ENCODE data around the gene ADCYAP1R1. TPM values are rescaled to one million over a fixed set of nuclear protein-coding genes. Genes with fewer than 3 reads are reported as not detected.

ADCYAP1R1 gene
- total RNA-seq, 1 donor from 2014 or later, result not detected

DNA sequence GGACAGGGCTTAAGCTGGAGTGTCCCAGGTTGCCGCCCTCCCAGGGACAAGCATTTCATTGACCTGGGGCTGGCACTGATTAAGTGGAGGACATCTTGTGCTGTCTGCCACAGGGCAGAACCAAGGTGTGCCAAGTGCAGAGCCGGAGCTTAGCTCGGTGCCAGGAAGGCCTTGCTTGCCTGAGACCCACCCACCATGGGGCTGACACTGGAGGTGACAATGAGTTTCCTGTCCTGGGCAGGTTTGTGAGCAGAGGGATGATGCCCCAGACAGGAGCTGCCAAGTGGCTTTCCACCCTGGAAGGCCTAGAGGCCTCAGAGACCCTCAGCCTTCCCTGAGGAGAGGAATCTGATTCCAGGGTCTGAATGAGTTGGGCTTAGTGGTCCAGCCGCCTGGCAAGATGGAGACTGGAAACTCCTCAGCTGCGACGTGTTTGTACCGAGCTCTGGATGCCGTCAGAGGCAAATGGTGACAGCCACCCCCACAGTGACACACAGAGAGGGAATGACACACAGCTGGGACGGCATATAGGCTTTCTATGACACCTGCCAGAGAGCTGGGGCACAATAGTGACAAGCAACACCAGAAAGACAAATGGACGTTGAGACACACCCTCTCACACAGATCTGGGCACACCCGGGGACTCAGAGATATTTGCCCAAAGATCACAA is 2.6 kb downstream of the ADCYAP1R1 start:
- H3K4me1 Mint-ChIP-seq (ENCODE audit: low read depth), result peaks cover 4% of the 10 kb centered on the region
- H3K9me3 Mint-ChIP-seq (ENCODE audit: low read depth), result no peaks in the 10 kb centered on the region
- H3K27me3 Mint-ChIP-seq, result peaks cover 84% of the 10 kb centered on the region
- no peaks in the 10 kb centered on the region for H3K36me3 Mint-ChIP-seq (ENCODE audit: insufficient read depth)
- DNase-seq (ENCODE audit: low spot score, unreplicated experiment), result no peak
- H3K27ac Mint-ChIP-seq, result no peak overlapping the region
- H3K4me3 Mint-ChIP-seq (ENCODE audit: low read depth), result no peak overlapping the region
- no peak for TF ChIP-seq CTCF (IDR thresholded peaks at IDR 0.05; ENCODE audit: unreplicated experiment)

- Mint-ChIP-seq H3K9me3 (ENCODE audit: low read depth) (no peaks in the 10 kb centered on the region), H3K27me3 (peaks cover 80% of the 10 kb centered on the region), H3K36me3 (ENCODE audit: insufficient read depth) (no peaks in the 10 kb centered on the region), H3K27ac (no peak overlapping the region), H3K4me3 (ENCODE audit: low read depth) (no peak overlapping the region), H3K4me1 (ENCODE audit: low read depth) (peaks cover 4% of the 10 kb centered on the region)
- no peak for DNase-seq (ENCODE audit: low spot score, unreplicated experiment)
- TF ChIP-seq CTCF (IDR thresholded peaks at IDR 0.05; ENCODE audit: unreplicated experiment), result no peak
Measured at GRCh38 chr7:31055471-31055870, 3.4 kb downstream of the ADCYAP1R1 start.

DNA sequence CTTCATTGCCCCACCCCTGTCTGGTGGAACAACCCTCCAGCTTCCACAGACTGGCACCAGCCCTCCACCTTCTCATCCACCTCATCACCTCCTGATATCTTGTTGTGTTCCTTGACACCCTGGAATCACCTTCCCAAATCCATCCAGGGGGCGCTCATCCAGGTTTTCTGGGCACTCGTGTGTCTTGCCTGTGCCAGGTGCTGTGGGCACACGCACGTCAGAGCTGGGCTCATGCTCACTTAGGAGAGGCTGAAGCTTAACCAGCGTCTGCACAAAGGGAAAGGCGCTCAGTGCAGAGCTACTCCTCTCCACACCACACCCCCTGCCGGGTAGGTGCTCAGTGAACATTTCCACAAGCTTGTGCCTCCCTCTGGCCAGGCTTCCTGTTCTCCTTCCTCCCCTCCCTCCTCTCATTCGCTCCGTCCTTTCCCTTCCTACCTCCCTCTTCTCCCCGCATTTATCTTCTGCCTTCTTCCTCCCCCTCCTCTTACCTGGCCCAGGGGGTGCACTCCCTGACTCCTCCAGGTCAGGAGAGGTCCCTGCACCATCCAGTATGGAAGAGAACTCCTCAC is 4.8 kb downstream of the ADCYAP1R1 start:
- H3K4me1 Mint-ChIP-seq (ENCODE audit: low read depth), result peaks cover 2% of the 10 kb centered on the region
- no peak overlapping the region for H3K27ac Mint-ChIP-seq
- no peaks in the 10 kb centered on the region for H3K36me3 Mint-ChIP-seq (ENCODE audit: insufficient read depth)
- DNase-seq (ENCODE audit: low spot score, unreplicated experiment), result no peak
- no peak for TF ChIP-seq CTCF (IDR thresholded peaks at IDR 0.05; ENCODE audit: unreplicated experiment)
- H3K4me3 Mint-ChIP-seq (ENCODE audit: low read depth), result no peak overlapping the region
- no peaks in the 10 kb centered on the region for H3K9me3 Mint-ChIP-seq (ENCODE audit: low read depth)
- peaks cover 66% of the 10 kb centered on the region for H3K27me3 Mint-ChIP-seq

DNA sequence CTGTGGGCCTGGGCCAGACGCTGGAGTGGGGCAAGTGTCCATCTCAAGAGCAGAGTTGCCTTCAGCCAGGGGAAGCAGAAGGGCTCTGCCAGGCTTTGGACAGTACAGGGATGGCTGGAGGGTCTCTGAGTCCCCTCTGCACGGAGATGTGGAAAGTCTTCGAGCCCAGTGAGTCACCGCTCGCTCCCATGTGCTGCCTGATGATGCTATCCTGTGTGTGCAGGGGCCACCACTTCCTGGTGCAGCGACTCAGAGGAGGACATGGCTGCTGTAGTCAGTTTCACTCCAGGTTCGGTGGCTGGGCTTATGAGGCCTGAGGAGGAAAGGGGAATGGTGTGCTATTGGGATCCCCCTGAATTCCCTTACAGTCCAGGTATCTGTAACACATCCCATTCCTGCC is 6.0 kb downstream of the ADCYAP1R1 start:
- no peak for TF ChIP-seq CTCF (IDR thresholded peaks at IDR 0.05; ENCODE audit: unreplicated experiment)
- H3K27me3 Mint-ChIP-seq, result peaks cover 66% of the 10 kb centered on the region
- no peak for DNase-seq (ENCODE audit: low spot score, unreplicated experiment)
- H3K36me3 Mint-ChIP-seq (ENCODE audit: insufficient read depth), result no peaks in the 10 kb centered on the region
- no peaks in the 10 kb centered on the region for H3K9me3 Mint-ChIP-seq (ENCODE audit: low read depth)
- no peaks in the 10 kb centered on the region for H3K4me1 Mint-ChIP-seq (ENCODE audit: low read depth)
- H3K27ac Mint-ChIP-seq, result no peak overlapping the region
- no peak overlapping the region for H3K4me3 Mint-ChIP-seq (ENCODE audit: low read depth)

DNA sequence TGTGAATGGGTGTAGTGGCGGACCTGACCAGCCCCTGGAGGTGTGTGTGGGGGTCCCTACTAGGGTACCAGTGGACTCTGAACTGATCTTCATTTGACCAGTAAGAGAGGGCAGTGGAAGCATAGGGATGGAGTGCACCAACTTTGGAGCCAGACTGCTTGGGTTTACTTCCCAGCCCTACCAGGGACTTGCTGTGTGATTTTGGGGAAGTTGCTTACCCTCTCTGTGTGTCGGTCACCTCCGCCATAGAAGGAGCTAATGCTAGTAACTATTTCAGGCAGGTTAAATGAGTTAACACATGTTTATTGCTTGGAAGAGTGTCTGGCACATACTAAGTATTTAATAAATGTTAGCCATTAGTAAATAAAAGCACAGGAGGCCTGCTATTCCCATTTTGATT is 6.6 kb downstream of the ADCYAP1R1 start:
- H3K4me3 Mint-ChIP-seq (ENCODE audit: low read depth), result no peak overlapping the region
- H3K9me3 Mint-ChIP-seq (ENCODE audit: low read depth), result no peaks in the 10 kb centered on the region
- H3K4me1 Mint-ChIP-seq (ENCODE audit: low read depth), result no peaks in the 10 kb centered on the region
- no peak overlapping the region for H3K27ac Mint-ChIP-seq
- no peaks in the 10 kb centered on the region for H3K36me3 Mint-ChIP-seq (ENCODE audit: insufficient read depth)
- no peak for DNase-seq (ENCODE audit: low spot score, unreplicated experiment)
- no peak for TF ChIP-seq CTCF (IDR thresholded peaks at IDR 0.05; ENCODE audit: unreplicated experiment)
- peaks cover 60% of the 10 kb centered on the region for H3K27me3 Mint-ChIP-seq
